ENCODE results near the gene SOS1. TPM values are rescaled to one million over a fixed set of nuclear protein-coding genes. Genes with fewer than 3 reads are reported as not detected.

SOS1 gene
- total and polyA plus RNA-seq, 2 of the 13 experiments (the other 11 are each of a cell fraction or from before 2014, with no cell fraction given), result 20.8 to 60.4 TPM

GRCh38 chr2:39124000-39124745 is 3.3 kb upstream of the SOS1 start (continued):
- peak; percentile 78 for TF ChIP-seq ZMYM2 (CRISPR knock-in tag; IDR thresholded peaks at IDR 0.05)
- peak; percentile 78 for TF ChIP-seq BHLHE40 (IDR thresholded peaks at IDR 0.05; ENCODE audit: low read length)
- TF ChIP-seq ZBTB8A (CRISPR knock-in tag; IDR thresholded peaks at IDR 0.05; ENCODE audit: borderline replicate concordance, low read depth), result 0 out of 2 replicates have a peak, but pooled peaks have one; percentile 12
- TF ChIP-seq, protein P1, sequence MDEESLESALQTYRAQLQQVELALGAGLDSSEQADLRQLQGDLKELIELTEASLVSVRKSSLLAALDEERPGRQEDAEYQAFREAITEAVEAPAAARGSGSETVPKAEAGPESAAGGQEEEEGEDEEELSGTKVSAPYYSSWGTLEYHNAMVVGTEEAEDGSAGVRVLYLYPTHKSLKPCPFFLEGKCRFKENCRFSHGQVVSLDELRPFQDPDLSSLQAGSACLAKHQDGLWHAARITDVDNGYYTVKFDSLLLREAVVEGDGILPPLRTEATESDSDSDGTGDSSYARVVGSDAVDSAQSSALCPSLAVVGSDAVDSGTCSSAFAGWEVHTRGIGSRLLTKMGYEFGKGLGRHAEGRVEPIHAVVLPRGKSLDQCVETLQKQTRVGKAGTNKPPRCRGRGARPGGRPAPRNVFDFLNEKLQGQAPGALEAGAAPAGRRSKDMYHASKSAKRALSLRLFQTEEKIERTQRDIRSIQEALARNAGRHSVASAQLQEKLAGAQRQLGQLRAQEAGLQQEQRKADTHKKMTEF (CRISPR knock-in tag; IDR thresholded peaks at IDR 0.05), result peak; percentile 88
- TF ChIP-seq, protein P2, sequence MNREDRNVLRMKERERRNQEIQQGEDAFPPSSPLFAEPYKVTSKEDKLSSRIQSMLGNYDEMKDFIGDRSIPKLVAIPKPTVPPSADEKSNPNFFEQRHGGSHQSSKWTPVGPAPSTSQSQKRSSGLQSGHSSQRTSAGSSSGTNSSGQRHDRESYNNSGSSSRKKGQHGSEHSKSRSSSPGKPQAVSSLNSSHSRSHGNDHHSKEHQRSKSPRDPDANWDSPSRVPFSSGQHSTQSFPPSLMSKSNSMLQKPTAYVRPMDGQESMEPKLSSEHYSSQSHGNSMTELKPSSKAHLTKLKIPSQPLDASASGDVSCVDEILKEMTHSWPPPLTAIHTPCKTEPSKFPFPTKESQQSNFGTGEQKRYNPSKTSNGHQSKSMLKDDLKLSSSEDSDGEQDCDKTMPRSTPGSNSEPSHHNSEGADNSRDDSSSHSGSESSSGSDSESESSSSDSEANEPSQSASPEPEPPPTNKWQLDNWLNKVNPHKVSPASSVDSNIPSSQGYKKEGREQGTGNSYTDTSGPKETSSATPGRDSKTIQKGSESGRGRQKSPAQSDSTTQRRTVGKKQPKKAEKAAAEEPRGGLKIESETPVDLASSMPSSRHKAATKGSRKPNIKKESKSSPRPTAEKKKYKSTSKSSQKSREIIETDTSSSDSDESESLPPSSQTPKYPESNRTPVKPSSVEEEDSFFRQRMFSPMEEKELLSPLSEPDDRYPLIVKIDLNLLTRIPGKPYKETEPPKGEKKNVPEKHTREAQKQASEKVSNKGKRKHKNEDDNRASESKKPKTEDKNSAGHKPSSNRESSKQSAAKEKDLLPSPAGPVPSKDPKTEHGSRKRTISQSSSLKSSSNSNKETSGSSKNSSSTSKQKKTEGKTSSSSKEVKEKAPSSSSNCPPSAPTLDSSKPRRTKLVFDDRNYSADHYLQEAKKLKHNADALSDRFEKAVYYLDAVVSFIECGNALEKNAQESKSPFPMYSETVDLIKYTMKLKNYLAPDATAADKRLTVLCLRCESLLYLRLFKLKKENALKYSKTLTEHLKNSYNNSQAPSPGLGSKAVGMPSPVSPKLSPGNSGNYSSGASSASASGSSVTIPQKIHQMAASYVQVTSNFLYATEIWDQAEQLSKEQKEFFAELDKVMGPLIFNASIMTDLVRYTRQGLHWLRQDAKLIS (CRISPR knock-in tag; IDR thresholded peaks at IDR 0.05), result no peak; the same call in 1 of the 2 replicates
- TF ChIP-seq PAF1 (CRISPR knock-in tag; IDR thresholded peaks at IDR 0.05), result 0 out of 2 replicates have a peak, but pooled peaks have one; percentile 50
- peak; percentile 45; the same call in 1 of the 2 replicates for TF ChIP-seq ZBTB21 (CRISPR knock-in tag; IDR thresholded peaks at IDR 0.05)
- TF ChIP-seq ZNF407 (CRISPR knock-in tag; IDR thresholded peaks at IDR 0.05; ENCODE audit: not compliant biosample characterization), result peak; percentile 59
- no peak; the same call in none of the 2 replicates for TF ChIP-seq ZNF510 (CRISPR knock-in tag; IDR thresholded peaks at IDR 0.05; ENCODE audit: low read depth)
- peak; percentile 89; the same call in 1 of the 2 replicates for TF ChIP-seq CHCHD3 (CRISPR knock-in tag; IDR thresholded peaks at IDR 0.05)
- peak; percentile 97 for TF ChIP-seq DMAP1 (CRISPR knock-in tag; IDR thresholded peaks at IDR 0.05)
- peak; percentile 60 for TF ChIP-seq PHF5A (CRISPR knock-in tag; IDR thresholded peaks at IDR 0.05; ENCODE audit: low read depth, unreplicated experiment)
- 0 out of 2 replicates have a peak, but pooled peaks have one; percentile 27 for TF ChIP-seq ZNF24 (IDR thresholded peaks at IDR 0.05)

Measured in HepG2 (cell line).